A549 (cell line): Measurements from ENCODE around the gene REELD1. TPM values are rescaled to one million over a fixed set of nuclear protein-coding genes. Genes with fewer than 3 reads are reported as not detected.

Experiments
- ATAC-seq, 2 experiments: fragments of 200-7000 bp in 1 of 2; fragments of >200 bp in 1 of 2; cut with Nextera tagmentation in 1 of 2; cut with Tn5 transposase in 1 of 2; 3 replicates each; pipeline versions ENCODE4 v1.8.0 to v1.9.1; 2018 to 2020; ENCODE audit warnings: mild to moderate bottlenecking in 1 of 2, moderate library complexity in 1 of 2
- CTCF ChIA-PET: fragments of 300-600 bp; sonication (Branson Sonifier 250); formaldehyde crosslinking; extraction: SDS; loops from one replicate; lab custom pipeline; 2021; ENCODE audit warnings: antibody characterized with exemption, inconsistent platforms; lab: Yijun Ruan, JAX
- POLR2A ChIA-PET: fragments of 350-600 bp; formaldehyde crosslinking; extraction: SDS; loops from one replicate; lab custom pipeline; 2021; ENCODE audit warnings: antibody characterized with exemption, inconsistent platforms; lab: Yijun Ruan, JAX
- DNase-seq, 2 experiments: peaks; one replicate each; pipeline versions ENCODE4 v3.0.0 to v3.0.0-alpha.2; 2011 to 2016; ENCODE audit warnings: low read depth in 1 of 2, low spot score in 1 of 2
- FAIRE-seq: peaks from 2 replicates; lab custom pipeline; 2011; peaks lifted over from hg19 to GRCh38; lab: Jason Lieb, UNC
- H3K27ac ChIP-seq, 2 experiments: fragments of >200 bp; sonication (Bioruptor Twin); formaldehyde crosslinking; 3 replicates each; pipeline ENCODE4 v1.5.1; 2016 to 2017
- H3K4me1 ChIP-seq: fragments of >200 bp; sonication (Bioruptor Twin); formaldehyde crosslinking; 3 replicates; pipeline ENCODE4 v1.6.1; 2016
- H3K4me2 ChIP-seq: fragments of >200 bp; sonication (Bioruptor Twin); formaldehyde crosslinking; 3 replicates; pipeline ENCODE4 v1.6.1; 2016
- H3K4me3 ChIP-seq: fragments of >200 bp; sonication (Bioruptor Twin); formaldehyde crosslinking; 3 replicates; pipeline ENCODE4 v1.5.1; 2016
- H3K9me3 ChIP-seq: fragments of >200 bp; sonication (Bioruptor Twin); formaldehyde crosslinking; 3 replicates; pipeline ENCODE4 v1.6.1; 2016
- BCL3 ChIP-seq: fragments of >200 bp; sonication (Bioruptor Twin); formaldehyde crosslinking; IDR thresholded peaks from 3 replicates; pipeline ENCODE4 v1.6.1; 2016
- BHLHE40 ChIP-seq: IDR thresholded peaks from 2 replicates; pipeline ENCODE4 v1.6.1; 2012; ENCODE audit warnings: low read depth, low read length, inconsistent platforms
- CBX8 ChIP-seq: fragments of 200-600 bp; sonication (generic); IDR thresholded peaks from 2 replicates; pipeline ENCODE4 v1.6.1; 2016
- CHD4 ChIP-seq: fragments of 200-600 bp; sonication (generic); IDR thresholded peaks from 2 replicates; pipeline ENCODE4 v1.6.1; 2016; ENCODE audit warnings: antibody characterized with exemption, mild to moderate bottlenecking, borderline replicate concordance
- GATA3 ChIP-seq: IDR thresholded peaks from 2 replicates; pipeline ENCODE4 v1.6.1; 2012; ENCODE audit warnings: borderline replicate concordance
- HES2 ChIP-seq: fragments of >200 bp; sonication (Bioruptor Twin); formaldehyde crosslinking; IDR thresholded peaks from 2 replicates; pipeline ENCODE4 v1.6.1; 2016
- KDM5A ChIP-seq: fragments of 200-600 bp; sonication (generic); IDR thresholded peaks from 2 replicates; pipeline ENCODE4 v1.6.1; 2016; ENCODE audit warnings: antibody characterized with exemption, mild to moderate bottlenecking
- MAFK ChIP-seq: fragments of 450-650 bp; IDR thresholded peaks from 2 replicates; pipeline ENCODE4 v1.6.1; 2014; ENCODE audit not compliant: partially characterized antibody
- NPAS2 ChIP-seq: fragments of 250-450 bp; sonication (Bioruptor Pico); IDR thresholded peaks from 2 replicates; pipeline ENCODE4 v1.8.0; 2022; ENCODE audit warnings: mild to moderate bottlenecking, moderate library complexity, borderline replicate concordance
- NR3C1 ChIP-seq: fragments of >200 bp; sonication (Bioruptor Twin); formaldehyde crosslinking; IDR thresholded peaks from 3 replicates; pipeline ENCODE4 v1.6.1; 2017
- PBX3 ChIP-seq: IDR thresholded peaks from 2 replicates; pipeline ENCODE4 v1.6.1; 2012
- POLR2A ChIP-seq: IDR thresholded peaks from 2 replicates; pipeline ENCODE4 v1.6.1; 2012; ENCODE audit warnings: mild to moderate bottlenecking, low read length
- RAD21 ChIP-seq, 2 experiments: fragments of >200 bp in 1 of 2; sonication (Bioruptor Twin) in 1 of 2; formaldehyde crosslinking in 1 of 2; IDR thresholded peaks in 1 of 2; conservative IDR thresholded peaks in 1 of 2; 2 replicates in 1 of 2; 3 replicates in 1 of 2; pipeline ENCODE4 v1.6.1; 2012 to 2018; ENCODE audit warnings: inconsistent platforms in 1 of 2
- RARB ChIP-seq: fragments of 250-450 bp; sonication (Bioruptor Pico); IDR thresholded peaks from 2 replicates; pipeline ENCODE4 v1.8.0; 2021; ENCODE audit warnings: mild to moderate bottlenecking, moderate library complexity
- REST ChIP-seq: fragments of 200-600 bp; sonication (generic); IDR thresholded peaks from 2 replicates; pipeline ENCODE4 v1.6.1; 2016; ENCODE audit warnings: antibody characterized with exemption, mild to moderate bottlenecking, moderate library complexity
- TP53 ChIP-seq: fragments of 250-450 bp; sonication (Bioruptor Pico); IDR thresholded peaks from 2 replicates; pipeline ENCODE4 v1.5.0; 2021; ENCODE audit warnings: mild to moderate bottlenecking, moderate library complexity
- ZSCAN20 ChIP-seq: fragments of 250-450 bp; sonication (Bioruptor Pico); IDR thresholded peaks from 2 replicates; pipeline ENCODE4 v1.8.0; 2022; ENCODE audit warnings: mild to moderate bottlenecking, moderate library complexity
- WGBS: methylation state at CpG from one replicate; pipeline ENCODE4 v1.1.6; 2017; ENCODE audit errors: missing lambda C conversion rate; 5-methylcytosine and 5-hydroxymethylcytosine counted together
- polyA plus RNA-seq, 4 experiments: library from polyadenylated mRNA; depleted of rRNA in 3 of 4; stranded (reverse); fragments of >200 nt; fragmentation: RNase III in 1 of 4; extraction: RNeasy Plus Mini Kit Qiagen cat#74134 plus additional on column Dnase treatment in 1 of 4; gene quantifications; 2 replicates in 3 of 4; 3 replicates in 1 of 4; pipeline ENCODE4 v1.2.3, GENCODE V29; 2011 to 2017
- TF ChIP-seq, protein P1 (sequence below): IDR thresholded peaks from 2 replicates; pipeline ENCODE4 v1.6.1; 2012
- TF ChIP-seq, protein P2 (sequence below): fragments of 250-450 bp; sonication (Bioruptor Pico); IDR thresholded peaks from 2 replicates; pipeline ENCODE4 v1.5.0; 2020; ENCODE audit warnings: low read depth, mild to moderate bottlenecking, moderate library complexity
- TF ChIP-seq, protein P3 (sequence below): fragments of >200 bp; sonication (Bioruptor Twin); formaldehyde crosslinking; IDR thresholded peaks from 3 replicates; pipeline ENCODE4 v1.5.1; 2016
- TF ChIP-seq, protein P4 (sequence below): fragments of 150-350 bp; IDR thresholded peaks from 2 replicates; pipeline ENCODE4 v1.6.1; 2014; ENCODE audit warnings: low read depth, mild to moderate bottlenecking, low read length

Gene REELD1
- polyA plus RNA-seq, 2 of the 4 experiments (the other 2 are of a cell fraction): 0.04 TPM; not detected in 1

GRCh38 chr4:146273204-146273901 lies 59.0 kb downstream of the REELD1 start (continued):
- no peak for TF ChIP-seq POLR2A

- POLR2A ChIA-PET: no interaction called here
- WGBS: 96% methylated on average over 1 of the region's 1 CpG
Observed at GRCh38 chr4:146274774-146275173, 60.4 kb downstream of the REELD1 start.

GRCh38 chr4:146275370-146275769 lies 61.0 kb downstream of the REELD1 start:
- TF ChIP-seq KDM5A (no peak), BHLHE40 (no peak), GATA3 (no peak), PBX3 (no peak), REST (no peak), ZSCAN20 (CRISPR knock-in tag) (no peak), RAD21 (conservative IDR thresholded peaks at IDR 0.05 in 1 of 2, IDR thresholded peaks at IDR 0.05 in 1 of 2) (no peak), RARB (CRISPR knock-in tag) (no peak), BCL3 (no peak), TP53 (CRISPR knock-in tag) (no peak), NPAS2 (CRISPR knock-in tag) (no peak), NR3C1 (no peak), HES2 (no peak)
- TF ChIP-seq, protein P1, sequence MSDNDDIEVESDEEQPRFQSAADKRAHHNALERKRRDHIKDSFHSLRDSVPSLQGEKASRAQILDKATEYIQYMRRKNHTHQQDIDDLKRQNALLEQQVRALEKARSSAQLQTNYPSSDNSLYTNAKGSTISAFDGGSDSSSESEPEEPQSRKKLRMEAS: no peak
- TF ChIP-seq, protein P2, sequence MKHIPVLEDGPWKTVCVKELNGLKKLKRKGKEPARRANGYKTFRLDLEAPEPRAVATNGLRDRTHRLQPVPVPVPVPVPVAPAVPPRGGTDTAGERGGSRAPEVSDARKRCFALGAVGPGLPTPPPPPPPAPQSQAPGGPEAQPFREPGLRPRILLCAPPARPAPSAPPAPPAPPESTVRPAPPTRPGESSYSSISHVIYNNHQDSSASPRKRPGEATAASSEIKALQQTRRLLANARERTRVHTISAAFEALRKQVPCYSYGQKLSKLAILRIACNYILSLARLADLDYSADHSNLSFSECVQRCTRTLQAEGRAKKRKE (CRISPR knock-in tag): no peak
- TF ChIP-seq, protein P3, sequence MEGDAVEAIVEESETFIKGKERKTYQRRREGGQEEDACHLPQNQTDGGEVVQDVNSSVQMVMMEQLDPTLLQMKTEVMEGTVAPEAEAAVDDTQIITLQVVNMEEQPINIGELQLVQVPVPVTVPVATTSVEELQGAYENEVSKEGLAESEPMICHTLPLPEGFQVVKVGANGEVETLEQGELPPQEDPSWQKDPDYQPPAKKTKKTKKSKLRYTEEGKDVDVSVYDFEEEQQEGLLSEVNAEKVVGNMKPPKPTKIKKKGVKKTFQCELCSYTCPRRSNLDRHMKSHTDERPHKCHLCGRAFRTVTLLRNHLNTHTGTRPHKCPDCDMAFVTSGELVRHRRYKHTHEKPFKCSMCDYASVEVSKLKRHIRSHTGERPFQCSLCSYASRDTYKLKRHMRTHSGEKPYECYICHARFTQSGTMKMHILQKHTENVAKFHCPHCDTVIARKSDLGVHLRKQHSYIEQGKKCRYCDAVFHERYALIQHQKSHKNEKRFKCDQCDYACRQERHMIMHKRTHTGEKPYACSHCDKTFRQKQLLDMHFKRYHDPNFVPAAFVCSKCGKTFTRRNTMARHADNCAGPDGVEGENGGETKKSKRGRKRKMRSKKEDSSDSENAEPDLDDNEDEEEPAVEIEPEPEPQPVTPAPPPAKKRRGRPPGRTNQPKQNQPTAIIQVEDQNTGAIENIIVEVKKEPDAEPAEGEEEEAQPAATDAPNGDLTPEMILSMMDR: no peak
- TF ChIP-seq, protein P4, sequence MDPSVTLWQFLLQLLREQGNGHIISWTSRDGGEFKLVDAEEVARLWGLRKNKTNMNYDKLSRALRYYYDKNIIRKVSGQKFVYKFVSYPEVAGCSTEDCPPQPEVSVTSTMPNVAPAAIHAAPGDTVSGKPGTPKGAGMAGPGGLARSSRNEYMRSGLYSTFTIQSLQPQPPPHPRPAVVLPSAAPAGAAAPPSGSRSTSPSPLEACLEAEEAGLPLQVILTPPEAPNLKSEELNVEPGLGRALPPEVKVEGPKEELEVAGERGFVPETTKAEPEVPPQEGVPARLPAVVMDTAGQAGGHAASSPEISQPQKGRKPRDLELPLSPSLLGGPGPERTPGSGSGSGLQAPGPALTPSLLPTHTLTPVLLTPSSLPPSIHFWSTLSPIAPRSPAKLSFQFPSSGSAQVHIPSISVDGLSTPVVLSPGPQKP: no peak
- Histone ChIP-seq H3K4me2 (no peak overlapping the region), H3K4me3 (no peak overlapping the region), H3K9me3 (no peaks in the 10 kb centered on the region), H3K4me1 (no peaks in the 10 kb centered on the region), H3K27ac (no peak overlapping the region)
- POLR2A ChIA-PET: no interaction called here
- no peak for DNase-seq
- CTCF ChIA-PET: no interaction called here
- ATAC-seq: no peak
- FAIRE-seq: no peak

More at GRCh38 chr4:146274774-146275173, 60.4 kb downstream of the REELD1 start:
- CTCF ChIA-PET: no interaction called here
- Histone ChIP-seq H3K4me2 (no peak overlapping the region), H3K27ac (no peak overlapping the region), H3K4me1 (no peaks in the 10 kb centered on the region), H3K9me3 (no peaks in the 10 kb centered on the region), H3K4me3 (no peak overlapping the region)
- FAIRE-seq (no peak), ATAC-seq (no peak), DNase-seq (no peak)
- TF ChIP-seq CBX8 (no peak), CHD4 (no peak), NR3C1 (no peak), MAFK (no peak)
- TF ChIP-seq, protein P2 (CRISPR knock-in tag): no peak
